ENCODE results near the gene SKOR2.
A peak's percentile ranks its signal among the peaks of the same experiment; 100 is the strongest.
"Not testable (repeated sequence)": the region's sequence is repeated elsewhere in the genome, so short reads cannot be mapped to it uniquely, and the experiment has no call there.

The SKOR2 gene

DNA sequence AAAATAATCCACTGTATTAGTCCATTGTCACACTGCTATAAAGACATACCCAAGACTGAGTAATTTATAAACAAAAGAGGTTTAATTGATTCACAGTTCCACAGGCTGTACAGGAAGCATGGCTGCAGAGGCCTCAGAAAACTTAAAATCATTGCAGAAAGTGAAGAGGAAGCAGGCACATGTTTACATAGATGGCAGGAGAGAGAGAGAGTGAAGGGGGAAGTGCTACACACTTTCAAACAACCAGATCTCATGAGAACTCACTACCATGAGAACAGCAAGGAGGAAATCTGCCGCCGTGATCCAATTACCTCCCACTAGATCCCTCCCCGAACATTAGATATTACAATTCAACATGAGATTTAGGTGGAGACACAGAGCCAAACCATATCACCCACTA, 55.5 kb downstream of the SKOR2 start:
- DNase-seq = not testable (repeated sequence)

DNA sequence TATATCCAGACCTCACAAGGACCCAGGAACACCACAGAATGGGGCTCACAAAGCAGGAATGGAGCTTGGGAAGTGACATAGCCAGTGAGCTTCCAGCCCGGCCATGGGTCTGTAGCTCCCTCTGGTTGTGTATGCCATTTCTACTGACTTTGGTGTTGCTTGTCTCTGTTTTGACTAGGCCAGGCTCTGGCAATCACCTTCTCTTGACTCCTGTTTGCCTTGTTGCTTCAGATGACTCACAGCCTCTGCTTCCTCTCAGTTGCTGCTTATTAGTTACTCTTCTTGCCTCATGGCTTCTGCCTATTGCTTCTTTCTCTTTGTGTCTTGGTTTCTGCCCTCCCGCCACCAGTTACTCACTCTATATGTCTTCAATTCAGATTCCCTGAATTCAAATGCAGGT, 59.5 kb downstream of the SKOR2 start:
- no peak for DNase-seq

DNA sequence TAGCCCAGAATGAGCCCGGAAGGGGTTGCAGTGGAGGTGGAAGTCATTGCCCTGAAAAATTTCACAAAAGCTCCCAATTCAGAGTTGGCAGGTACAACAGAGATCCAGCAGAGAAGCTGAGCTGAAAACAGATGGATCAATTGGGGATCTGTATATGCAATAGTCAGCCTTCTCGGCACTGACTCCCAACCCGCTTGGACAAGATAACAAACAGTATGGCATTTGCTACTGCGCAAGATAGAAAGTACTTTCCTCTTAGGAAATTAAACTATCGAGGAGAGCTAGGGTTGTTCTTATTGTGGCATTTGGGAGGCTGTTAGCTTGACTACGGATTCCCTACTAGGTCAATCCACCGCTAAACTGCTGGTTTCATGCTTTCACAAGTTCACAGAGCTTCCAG, 63.7 kb downstream of the SKOR2 start:
- no peak for DNase-seq

DNA sequence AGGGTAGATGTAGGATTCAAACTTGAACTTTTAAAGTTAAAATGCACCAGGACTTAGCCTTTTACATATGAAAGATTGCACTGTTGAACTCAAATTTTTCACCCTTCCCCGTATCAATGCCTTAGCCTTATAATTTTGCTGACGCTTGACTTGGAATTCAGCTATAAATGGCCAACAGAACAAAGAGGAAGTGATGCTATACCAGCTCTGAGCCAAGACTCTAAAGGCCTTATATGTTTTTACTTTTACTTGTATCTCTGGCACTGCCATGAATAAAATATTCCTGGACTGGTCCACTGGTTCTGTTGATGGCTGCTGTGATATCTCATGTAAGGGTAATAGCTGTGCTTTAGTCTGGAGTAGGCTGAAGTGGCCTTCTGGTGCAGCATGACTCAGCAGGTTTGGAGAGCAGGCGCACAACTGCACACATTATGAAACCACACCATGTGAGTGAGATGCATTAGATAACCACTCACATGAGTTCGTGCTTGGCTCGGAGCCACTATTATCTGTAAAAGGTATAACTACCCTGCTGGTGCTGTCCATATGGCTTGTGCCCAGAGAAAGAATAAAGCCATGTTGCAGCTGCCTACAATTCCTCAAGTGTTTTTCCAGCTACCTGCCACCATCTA, 66.9 kb downstream of the SKOR2 start:
- DNase-seq = no peak

DNA sequence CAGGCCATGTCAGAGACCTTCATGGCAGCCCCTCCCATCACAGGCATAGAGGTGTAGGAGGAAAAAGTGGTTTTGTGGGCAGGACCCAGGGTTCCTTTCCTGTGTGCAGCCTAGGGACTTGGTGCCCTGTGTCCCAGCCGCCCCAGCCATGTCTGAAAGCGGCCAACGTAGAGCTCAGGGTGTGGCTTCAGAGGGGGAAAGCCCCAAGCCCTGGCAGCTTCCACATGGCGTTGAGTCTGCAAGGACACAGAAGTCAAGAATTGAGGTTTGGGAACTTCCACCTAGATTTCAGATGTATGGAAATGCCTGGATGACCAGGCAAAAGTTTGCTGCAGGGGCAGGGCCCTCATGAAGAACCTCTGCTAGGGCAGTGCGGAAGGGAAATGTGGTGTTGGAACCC, 69.3 kb downstream of the SKOR2 start:
- not testable (repeated sequence) for DNase-seq

DNA sequence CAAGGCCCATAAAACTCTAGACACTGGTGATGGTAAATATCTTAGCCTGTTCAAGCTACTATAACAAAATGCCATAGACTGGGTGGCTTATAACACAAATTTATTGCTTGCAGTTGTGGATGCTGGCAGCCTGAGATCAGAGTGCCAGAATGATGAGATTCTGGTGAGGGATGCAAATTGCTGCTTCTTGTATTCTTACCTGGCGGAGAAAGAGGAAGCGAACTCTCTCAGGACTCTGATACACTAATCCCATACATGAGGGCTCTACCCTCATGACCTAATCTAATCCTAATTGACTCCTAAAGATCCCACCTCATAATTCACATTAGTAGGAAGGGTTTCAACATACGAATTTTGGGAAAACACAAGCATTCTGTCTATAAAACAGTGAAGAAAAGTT, 70.7 kb downstream of the SKOR2 start:
- DNase-seq = no peak

DNA sequence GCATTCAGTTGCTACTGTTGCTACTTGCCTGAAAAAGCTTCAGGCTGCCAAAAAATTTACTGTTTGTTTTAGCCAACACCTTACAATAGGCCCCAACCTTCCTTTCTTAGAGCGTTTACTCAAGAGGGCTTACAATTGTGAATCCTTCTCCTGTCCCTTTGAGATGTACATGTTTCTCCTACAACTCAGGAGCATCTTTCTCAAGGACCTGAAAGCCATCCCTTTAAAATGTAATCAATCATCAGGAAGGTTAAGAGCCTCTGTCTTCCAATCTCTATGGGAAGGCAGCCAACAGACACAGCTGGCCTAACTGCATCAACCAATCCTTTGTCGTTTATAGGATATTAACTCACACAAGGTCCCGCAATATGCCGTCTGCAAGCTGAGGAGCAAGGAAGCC, 71.9 kb downstream of the SKOR2 start:
- DNase-seq = no peak

DNA sequence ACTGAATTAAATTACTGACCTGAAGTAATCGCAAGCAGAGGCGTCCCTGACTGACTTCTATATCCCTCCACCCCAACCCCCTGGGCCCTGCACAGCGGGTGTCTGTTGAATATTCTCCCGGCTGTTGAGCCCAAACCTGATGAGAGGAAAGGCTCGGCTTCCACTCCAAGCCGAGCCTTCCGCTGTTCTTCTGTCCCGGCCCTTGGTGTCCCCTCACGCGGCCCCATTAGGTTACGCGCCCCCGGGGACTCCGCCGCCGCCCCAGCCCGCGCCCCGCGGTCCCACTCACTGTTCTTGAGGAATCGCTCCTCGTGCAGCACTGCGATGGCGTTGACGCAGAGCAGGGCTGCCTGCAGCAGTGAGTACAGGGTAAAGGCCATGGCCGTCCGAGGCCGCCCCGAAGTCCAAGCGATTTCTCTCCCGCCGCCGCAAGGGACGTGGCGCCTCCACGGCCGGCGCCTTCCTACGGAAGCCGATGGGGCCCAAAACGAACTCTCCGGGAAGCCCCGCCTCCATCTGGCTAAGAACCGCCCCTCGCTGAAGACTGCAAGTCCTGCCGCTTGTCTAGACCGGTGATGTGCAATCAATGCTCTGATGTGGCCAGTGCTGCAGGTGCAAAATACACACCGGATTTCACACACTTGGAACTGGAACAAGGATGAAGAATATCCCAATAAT, 75.4 kb downstream of the SKOR2 start, which contains the start of gene IER3IP1:
IER3IP1 (minus strand) TSS at position 467 of the 678 bp plus-strand sequence; CDS start at position 380, 87 bp downstream.
- peak; percentile 80 for DNase-seq

DNA sequence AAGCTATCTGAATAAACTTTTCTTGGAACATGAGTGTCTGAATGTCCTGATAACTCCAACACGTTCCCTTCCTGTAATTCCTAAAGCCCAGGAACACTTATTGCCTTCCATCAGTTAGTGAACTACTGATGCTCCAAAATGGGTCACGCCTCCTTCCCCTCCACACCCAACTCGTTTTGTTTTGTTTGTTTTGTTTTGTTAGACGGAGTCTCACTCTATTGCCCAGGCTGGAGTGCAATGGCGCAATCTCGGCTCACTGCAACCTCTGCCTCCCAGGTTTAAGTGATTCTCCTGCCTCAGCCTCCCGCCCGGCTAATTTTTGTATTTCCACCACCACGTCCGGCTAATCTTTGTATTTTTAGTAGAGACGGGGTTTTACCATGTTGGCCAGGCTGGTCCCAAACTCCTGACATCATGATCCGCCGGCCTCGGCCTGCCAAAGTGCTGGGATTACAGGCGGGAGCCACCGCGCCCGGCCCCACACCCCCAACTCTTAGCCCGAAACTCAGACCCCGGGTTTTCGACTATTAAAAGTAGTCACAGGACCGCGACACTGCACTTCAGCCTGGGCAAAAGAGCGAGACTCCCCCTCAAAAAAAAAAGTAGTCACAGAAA, 76.1 kb downstream of the SKOR2 start:
- no peak for DNase-seq

DNA sequence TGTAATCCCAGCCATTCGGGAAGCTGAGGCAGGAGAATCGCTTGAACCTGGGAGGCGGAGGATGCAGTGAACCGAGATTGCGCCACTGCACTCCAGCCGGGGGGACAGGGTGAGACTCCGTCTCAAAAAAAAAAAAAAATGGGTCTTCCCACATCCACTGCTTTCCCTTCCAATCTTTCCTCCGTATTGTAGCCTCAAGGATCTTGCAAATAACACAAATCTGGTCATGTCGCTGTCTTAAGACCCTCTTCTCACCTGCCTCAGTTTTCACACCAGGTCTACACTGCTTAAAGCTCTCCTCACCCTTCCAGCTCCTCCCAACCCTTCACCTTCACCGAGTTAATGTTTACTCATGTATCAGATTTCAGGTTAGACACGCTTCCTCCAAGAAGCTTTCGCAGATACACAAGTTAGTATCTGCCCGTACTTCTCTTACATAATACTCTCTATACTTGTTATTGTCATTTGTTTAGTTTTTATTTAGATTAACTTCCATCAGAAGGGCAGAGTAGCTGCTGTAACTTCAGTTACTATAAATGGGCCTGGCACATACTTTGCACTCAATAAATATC, 76.8 kb downstream of the SKOR2 start:
- DNase-seq = no peak

DNA sequence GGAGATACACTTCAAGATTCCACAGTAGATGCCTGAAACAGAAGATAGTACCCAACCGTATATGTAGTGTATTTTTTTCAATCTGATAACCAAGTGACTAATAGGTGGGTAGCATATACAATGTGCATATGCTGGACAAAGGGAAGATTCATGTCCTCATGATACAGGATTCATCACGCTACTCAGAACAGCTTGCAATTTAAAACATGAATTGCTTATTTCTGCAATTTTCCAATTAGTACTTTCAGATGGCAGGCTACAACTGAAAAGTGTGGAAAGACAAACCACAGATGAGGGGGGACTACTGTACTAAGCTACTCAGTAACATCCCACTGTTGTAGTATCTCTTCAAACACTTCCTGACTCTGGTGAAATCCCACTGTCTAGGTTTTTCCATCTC, 79.0 kb downstream of the SKOR2 start:
- no peak for DNase-seq

DNA sequence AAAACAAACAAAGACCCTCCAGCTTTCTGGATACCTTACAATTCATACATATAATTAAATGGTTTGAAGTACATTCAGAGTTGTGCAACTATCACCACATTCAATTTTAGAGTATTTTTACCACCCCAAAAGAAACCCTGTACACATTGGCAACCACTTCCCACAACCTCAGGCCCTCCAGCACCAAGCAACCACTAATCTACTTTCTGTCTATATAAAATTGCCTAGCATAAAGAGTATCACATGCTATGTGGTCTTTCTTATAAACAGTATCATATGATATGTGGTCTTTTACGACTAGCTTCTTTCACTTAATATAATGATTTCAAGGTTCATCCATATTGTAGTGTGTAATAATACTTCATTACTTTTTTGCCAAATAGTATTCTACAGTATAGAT, 82.5 kb downstream of the SKOR2 start:
- DNase-seq = no peak

DNA sequence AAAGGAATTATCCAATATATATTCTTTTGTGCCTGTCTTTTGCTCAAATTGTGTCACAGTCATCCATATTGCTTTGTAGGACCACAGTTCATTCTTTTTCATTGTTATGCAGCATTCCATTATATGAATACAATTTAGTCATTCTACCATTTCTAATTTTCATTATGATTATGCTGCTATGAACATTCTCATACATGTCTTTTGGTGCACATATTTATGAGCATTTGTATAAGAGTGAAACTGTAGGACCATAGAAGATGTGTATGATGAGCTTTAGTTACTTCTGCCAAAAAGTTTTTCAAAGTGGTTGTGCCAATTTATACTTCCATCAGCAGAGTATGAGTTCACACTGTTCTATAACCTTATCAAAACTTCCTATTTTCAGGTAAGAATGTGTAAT, 83.0 kb downstream of the SKOR2 start:
- DNase-seq = no peak

DNA sequence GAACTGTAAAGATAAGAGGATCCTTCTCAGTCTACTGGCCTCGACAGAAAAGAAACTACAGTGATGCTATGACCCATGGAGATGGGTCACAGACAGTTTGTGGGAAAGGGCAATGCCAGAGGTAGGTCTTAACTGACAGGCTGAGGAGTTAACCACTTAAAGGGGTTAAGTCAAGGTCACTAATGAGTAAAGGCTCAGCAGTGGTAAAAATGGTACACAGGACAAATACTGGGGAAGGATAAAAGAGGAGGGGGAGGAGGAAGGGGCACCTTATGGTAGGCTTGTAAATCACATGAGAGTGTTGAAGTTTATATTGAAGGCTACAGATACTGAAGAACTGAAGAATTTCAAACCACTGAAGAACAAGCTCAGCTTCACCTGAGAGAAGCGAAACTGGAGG, 85.2 kb downstream of the SKOR2 start:
- no peak for DNase-seq

DNA sequence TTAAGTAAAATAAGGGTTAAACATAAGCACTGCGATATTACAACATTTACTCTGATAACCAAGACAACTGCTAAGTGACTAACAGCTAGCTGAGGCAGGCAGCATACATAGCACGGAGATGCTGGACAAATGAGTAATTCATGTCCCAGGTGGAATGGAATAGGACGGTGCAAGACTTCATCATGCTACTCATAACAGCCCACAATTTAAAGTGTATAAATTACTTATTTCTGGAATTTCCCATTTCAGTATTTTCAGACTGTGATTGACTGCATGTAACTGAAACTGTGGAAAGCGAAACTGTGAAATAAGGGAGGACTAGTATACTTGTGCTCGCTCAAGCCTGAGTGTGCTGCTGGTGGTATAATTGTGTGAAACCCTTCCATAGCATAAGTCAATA, 88.2 kb downstream of the SKOR2 start:
- no peak for DNase-seq

DNA sequence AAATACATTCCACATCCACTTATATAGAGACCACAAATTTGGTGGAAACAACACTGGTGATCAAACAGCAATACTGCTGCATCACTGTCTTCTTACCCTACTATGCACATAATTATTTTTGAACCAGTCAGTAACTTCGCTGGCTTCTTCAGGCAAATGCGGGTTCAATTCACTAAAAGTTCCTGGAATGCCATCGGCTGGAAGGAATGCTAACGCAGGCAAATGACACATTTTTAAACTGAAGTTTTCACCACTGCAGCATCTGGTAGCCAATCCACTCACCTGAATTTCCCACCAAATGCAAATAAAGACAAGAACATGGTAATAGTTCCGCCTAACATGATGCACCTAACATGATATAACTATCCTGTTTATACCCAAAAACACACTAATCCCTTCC, 91.2 kb downstream of the SKOR2 start:
- DNase-seq = no peak

DNA sequence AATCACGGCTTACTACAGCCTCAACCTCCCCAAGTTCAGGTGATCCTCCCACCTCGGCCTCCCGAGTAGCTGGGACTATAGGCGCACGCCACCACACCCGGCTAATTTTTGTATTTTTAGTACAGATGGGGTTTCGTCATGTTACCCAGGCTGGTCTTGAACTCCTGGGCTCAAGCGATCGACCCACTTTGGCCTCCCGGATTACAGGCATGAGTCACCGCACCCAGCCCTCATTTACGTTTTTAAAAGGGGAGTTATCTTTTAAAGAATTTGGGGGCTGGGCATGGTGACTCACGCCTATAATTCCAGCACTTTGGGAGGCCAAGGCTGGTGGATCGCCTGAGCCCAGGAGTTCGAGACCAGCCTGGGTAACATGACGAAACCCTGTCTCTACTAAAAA, 93.1 kb downstream of the SKOR2 start:
- not testable (repeated sequence) for DNase-seq

Measured in central memory CD4-positive, alpha-beta T cell (primary cell).